GM04503 (cell line): Measurements from ENCODE around the gene PRSS23.
"Not testable (repeated sequence)": the region's sequence is repeated elsewhere in the genome, so short reads cannot be mapped to it uniquely, and the experiment has no call there.

Experiments
- DNase-seq: peaks from one replicate; pipeline ENCODE4 v3.0.0-alpha.2; 2012; ENCODE audit warnings: low read depth

Gene PRSS23

GRCh38 chr11:86800076-86800959 lies at the start of gene PRSS23:
PRSS23 (plus strand) TSS chr11:86800542; CDS start chr11:86807644, 7,102 bp downstream.
- no peak for DNase-seq

- no peak for DNase-seq
These were observed 46.9 kb upstream of the PRSS23 start for GRCh38 chr11:86753459-86753858.

- DNase-seq = no peak
These were observed 45.2 kb upstream of the PRSS23 start for GRCh38 chr11:86755146-86755545.

- DNase-seq = no peak
These were observed 42.2 kb upstream of the PRSS23 start for GRCh38 chr11:86758171-86758570.

- no peak for DNase-seq
These were observed 39.8 kb upstream of the PRSS23 start for GRCh38 chr11:86760577-86760976.

GRCh38 chr11:86761978-86762377 lies 38.4 kb upstream of the PRSS23 start:
- no peak for DNase-seq

- DNase-seq = no peak
These were observed 35.1 kb upstream of the PRSS23 start for GRCh38 chr11:86765203-86765602.

GRCh38 chr11:86765878-86766277 lies 34.5 kb upstream of the PRSS23 start:
- no peak for DNase-seq

- no peak for DNase-seq
These were observed 31.1 kb upstream of the PRSS23 start for GRCh38 chr11:86769219-86769618.

GRCh38 chr11:86770473-86771027 lies 29.8 kb upstream of the PRSS23 start:
- DNase-seq = not testable (repeated sequence)

GRCh38 chr11:86772999-86773398 lies 27.3 kb upstream of the PRSS23 start:
- no peak for DNase-seq

- no peak for DNase-seq
These were observed 26.7 kb upstream of the PRSS23 start for GRCh38 chr11:86773513-86774252.

GRCh38 chr11:86774417-86774816 lies 25.9 kb upstream of the PRSS23 start:
- DNase-seq = no peak

GRCh38 chr11:86775361-86775760 lies 25.0 kb upstream of the PRSS23 start:
- no peak for DNase-seq

- DNase-seq = no peak
These were observed 18.8 kb upstream of the PRSS23 start for GRCh38 chr11:86781546-86781945.

GRCh38 chr11:86782742-86783141 lies 17.6 kb upstream of the PRSS23 start:
- no peak for DNase-seq

GRCh38 chr11:86783661-86784060 lies 16.7 kb upstream of the PRSS23 start:
- DNase-seq = no peak

GRCh38 chr11:86784241-86784681 lies 16.1 kb upstream of the PRSS23 start:
- no peak for DNase-seq

GRCh38 chr11:86785576-86785975 lies 14.8 kb upstream of the PRSS23 start:
- peak; percentile 50 for DNase-seq

- DNase-seq = no peak
These were observed 13.3 kb upstream of the PRSS23 start for GRCh38 chr11:86787018-86787536.

- DNase-seq = no peak
These were observed 12.7 kb upstream of the PRSS23 start for GRCh38 chr11:86787656-86788055.

GRCh38 chr11:86790195-86790725 lies 10.1 kb upstream of the PRSS23 start:
- DNase-seq = no peak
